Activated CD4-positive, alpha-beta T cell treated with anti-CD3 and anti-CD28 coated beads for 1 hour (primary cell): Measurements from ENCODE around the gene FAM107B.
A peak's percentile ranks its signal among the peaks of the same experiment; 100 is the strongest.
"Not testable (repeated sequence)": the region's sequence is repeated elsewhere in the genome, so short reads cannot be mapped to it uniquely, and the experiment has no call there.

Experiments used
- DNase-seq: peaks from one replicate; pipeline ENCODE4 v3.0.0-alpha.2; 2020

The FAM107B gene

GRCh38 chr10:14659137-14659536, 115.6 kb downstream of the FAM107B start:
- DNase-seq: not testable (repeated sequence)

GRCh38 chr10:14658331-14659127, 116.2 kb downstream of the FAM107B start:
- no peak for DNase-seq

GRCh38 chr10:14656052-14656730, 118.5 kb downstream of the FAM107B start:
- DNase-seq: no peak

- no peak for DNase-seq
These were observed 119.8 kb downstream of the FAM107B start for GRCh38 chr10:14654821-14655382.

- DNase-seq: no peak
These were observed 121.2 kb downstream of the FAM107B start for GRCh38 chr10:14653271-14654161.

GRCh38 chr10:14652816-14653215, 121.9 kb downstream of the FAM107B start:
- DNase-seq: no peak

DNA sequence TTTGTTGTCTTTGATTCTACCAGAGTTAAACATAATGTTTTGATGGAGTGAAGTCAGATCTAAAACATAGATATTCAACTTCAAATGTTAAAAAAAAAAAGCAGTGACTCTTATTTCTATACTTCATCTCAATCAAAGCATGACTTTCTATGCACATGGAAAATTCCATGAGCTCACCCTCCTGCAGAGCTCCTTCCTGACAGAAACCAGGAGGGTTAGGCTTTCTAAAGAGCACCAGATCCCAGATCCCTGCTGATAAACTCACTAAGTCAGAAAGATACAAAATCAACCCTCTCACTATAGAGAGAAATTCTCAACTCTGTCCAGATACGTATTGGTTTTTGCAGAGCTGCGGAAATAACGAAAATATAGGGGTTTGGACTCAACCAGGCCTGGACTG, 122.6 kb downstream of the FAM107B start:
- DNase-seq: no peak

DNA sequence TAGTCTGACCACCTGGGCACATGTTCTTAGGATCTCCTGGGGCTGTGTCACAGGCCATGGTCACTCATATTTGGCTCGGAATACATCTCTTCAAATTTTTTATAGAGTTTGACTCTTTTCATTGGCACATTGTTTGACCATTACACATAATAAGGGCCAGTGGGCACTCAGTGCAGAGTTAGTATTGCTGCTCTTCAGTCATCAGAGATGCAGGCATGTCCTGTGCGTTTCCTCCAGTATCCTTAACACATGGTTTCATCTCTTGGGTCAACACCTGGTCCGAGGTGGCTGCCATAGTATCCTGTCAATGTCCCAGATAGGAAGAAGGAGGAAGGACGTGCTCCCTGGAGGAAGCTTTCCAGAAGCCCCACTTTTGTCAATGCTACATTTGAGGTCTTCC, 125.0 kb downstream of the FAM107B start:
- no peak for DNase-seq

GRCh38 chr10:14648946-14649345, 125.8 kb downstream of the FAM107B start:
- DNase-seq: no peak

DNA sequence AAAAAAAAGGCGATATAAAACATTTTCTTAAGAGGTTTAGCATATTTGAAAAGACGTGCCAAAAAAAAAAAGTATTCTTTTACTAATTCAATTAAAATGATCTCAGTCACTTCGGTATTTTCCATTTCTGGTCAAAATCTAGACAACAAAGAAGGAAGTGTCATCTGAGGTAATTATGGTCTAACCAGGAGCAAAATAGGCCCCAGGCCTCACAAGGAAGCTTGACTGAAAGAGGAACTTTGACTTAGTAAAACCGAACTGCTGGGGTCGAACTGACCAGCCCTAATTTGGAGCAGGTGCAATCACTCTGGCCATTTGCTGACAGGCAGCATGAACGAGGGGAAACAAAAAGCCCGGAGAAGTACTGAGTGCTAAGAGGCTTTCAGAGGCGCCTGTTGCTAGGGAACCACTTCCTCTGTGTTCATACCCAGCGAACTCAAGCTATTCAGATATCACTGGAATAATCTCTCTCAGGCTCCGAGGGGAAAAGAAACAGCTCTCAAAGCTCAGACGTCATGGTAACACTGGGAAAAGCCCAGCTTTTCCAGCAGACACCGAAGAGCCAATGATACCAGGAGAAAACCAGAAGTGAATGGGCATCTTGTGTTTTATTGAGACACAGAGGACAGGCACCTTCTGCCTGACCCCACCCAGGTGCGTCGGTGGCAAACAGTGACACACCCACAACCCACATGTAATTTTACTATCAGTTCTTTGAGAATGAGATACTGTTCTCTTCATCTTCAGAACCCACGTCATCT, 126.5 kb downstream of the FAM107B start:
- DNase-seq: peak; percentile 63

DNA sequence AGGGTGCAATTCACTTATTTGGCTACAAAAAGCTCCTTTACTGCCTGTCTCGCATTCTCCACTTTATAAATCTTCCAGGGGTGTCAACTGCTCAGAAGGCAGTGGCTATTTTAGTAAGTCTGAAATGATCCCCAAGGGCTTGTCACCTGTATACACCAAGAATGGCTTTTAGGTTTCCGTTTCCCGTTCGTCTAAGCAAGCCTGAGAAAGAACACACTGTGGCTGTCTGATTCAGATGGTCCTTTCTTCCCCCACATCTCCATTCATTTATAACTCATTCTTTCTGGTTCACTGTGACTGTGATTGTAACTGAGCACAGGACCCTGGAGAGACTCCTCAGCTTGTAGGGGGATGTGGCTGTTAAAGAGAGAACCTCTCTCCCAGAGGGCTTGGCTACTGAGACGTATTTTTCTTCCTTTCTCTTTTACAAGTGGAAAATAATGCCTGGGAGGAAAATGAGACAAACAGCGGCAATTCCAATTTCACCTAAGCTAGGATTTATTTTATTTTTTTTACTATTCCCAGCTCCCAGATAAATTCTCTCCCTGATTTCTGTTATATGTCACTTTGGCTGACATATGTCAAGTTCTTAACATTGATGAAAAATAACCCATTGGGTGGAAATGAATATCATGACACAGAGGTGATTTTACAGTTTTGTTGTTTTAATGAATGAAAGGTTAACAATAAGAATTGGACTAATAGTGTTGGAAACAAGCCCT, 129.3 kb downstream of the FAM107B start:
- no peak for DNase-seq

GRCh38 chr10:14639637-14640036, 135.1 kb downstream of the FAM107B start:
- no peak for DNase-seq

- no peak for DNase-seq
These were observed 139.5 kb downstream of the FAM107B start for GRCh38 chr10:14635043-14635710.

GRCh38 chr10:14634572-14634971, 140.1 kb downstream of the FAM107B start:
- not testable (repeated sequence) for DNase-seq

- no peak for DNase-seq
These were observed 148.8 kb downstream of the FAM107B start for GRCh38 chr10:14625765-14626525.

DNA sequence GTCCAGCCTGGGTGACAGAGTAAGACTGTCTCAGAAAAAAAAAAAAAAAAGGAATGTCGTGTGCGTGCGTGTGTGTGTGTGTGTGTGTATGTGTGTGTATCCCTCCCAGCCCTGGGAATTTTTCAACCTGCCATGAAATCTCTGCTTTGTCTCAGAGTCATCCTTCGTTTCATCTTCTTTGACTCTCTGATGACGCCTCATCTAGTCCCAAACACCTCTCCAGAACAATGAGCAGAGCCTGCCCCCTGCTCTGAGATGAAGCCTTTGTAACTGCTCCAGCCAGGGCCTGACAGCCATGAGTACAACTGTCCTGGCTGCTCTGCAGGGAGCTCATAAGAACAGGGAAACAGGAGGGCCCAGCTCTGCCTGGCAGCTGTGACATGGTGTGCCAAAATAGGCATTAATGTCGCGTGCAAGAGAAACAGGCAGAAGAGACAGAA, 149.5 kb downstream of the FAM107B start:
- no peak for DNase-seq

DNA sequence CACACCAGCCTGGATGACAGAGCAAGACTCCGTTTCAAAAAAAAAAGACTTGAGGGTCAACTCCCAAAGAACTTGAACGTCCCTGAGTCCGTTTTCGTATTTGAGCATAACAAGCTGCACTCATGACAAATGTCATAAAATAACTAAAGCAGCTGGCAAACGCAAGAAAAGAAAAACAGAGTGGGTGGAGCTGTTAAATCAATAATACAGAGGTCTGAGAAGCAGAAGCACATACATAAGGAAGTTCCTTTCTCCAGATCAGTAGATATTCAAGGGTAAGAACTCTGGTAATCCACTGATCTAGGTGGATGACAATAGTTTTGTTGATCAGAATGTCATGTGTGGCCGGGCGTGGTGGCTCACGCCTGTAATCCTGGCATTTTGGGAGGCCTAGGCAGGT, 150.1 kb downstream of the FAM107B start:
- no peak for DNase-seq

DNA sequence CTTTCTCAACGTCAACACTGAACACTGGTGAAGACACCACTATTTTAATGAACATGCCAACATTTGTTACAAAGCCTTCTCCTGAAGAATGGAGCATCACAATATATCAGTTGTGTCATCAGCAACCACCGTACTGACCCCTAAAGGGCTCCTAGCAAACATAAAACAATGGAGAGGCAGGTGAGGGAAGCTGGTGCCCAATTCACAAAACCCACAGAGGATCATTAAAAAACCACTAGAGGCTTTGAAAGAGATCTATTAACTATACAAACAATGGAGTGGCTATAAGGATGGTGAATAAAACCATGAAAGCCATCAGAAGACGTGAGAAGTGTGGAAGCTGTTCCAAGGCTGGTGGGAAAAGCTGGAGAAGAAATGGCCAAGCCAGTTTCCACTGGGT, 150.8 kb downstream of the FAM107B start:
- no peak for DNase-seq

- no peak for DNase-seq
These were observed 153.7 kb downstream of the FAM107B start for GRCh38 chr10:14621037-14621436.

GRCh38 chr10:14618674-14619073, 156.0 kb downstream of the FAM107B start:
- DNase-seq: no peak
